HG03439 (cell line): Measurements from ENCODE around the gene PMP22.

ENCODE experiments used
- ATAC-seq: cut with Tn5 transposase; IDR thresholded peaks from one replicate; pipeline ENCODE4 v1.9.1; 2021; ENCODE audit warnings: mild to moderate bottlenecking, moderate library complexity; ENCODE audit not compliant: unreplicated experiment

Gene PMP22

DNA sequence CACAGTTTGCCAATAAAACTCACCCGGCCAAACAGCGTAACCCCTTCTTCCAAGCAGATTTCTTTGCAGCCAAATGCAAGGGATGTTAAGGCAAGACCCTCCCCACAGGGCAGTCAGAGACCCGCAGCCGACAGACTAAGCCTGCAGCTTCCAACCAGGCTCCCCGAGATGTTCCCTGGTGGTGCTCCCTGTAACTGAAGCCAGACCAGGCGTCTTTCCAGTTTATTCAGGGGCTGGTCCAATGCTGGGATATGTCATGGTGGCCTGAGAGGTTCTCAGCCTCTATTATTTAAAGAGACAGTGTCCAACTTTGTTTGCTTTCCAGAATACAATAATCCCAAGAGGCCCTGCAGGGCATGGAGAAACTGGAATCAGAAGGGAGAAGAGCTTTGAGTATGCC, at the start of gene PMP22:
Gene PMP22 (minus strand): TSS at position 196 of the 400 bp plus-strand sequence. CDS start 4,599 bp downstream, outside the sequence.
- ATAC-seq = no peak

DNA sequence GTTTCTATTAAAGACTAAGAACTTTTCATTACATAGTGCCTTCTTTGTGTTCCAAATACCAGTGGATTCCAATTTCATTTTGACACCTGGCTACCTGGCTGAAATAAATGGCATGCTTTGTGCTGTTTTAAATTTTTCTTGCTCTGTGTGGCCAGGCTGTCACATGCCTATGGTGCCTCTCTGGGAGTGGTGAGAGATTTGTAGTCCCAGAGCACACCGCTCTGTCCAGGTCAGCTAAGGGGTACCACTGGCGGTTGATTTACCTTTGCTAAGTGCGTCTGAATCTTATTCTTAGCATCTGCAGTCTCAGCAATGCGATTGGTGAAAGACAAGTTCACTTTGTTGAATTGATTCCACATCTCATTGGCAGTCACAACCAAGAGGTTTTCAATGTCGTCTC, 46.9 kb upstream of the PMP22 start:
- ATAC-seq = no peak

DNA sequence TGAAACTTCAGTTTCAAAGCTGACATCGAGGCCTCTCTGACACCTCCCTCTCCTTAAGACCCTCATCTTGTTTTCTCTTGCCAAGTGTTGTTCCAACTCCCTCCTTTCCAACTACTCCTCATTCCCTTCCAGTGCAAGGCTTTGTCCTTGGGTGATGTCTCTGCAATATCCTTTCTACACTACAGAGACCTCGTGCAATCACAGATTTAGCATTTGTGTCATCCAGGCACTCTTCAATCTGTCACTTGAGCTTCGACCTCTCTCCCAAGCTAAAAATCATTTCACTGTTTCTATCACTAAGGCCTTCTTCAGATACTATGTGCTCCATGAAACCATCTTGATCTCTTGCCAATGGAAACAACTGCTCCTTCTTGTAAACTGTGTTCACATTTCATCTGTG, 44.7 kb upstream of the PMP22 start:
- ATAC-seq = no peak

DNA sequence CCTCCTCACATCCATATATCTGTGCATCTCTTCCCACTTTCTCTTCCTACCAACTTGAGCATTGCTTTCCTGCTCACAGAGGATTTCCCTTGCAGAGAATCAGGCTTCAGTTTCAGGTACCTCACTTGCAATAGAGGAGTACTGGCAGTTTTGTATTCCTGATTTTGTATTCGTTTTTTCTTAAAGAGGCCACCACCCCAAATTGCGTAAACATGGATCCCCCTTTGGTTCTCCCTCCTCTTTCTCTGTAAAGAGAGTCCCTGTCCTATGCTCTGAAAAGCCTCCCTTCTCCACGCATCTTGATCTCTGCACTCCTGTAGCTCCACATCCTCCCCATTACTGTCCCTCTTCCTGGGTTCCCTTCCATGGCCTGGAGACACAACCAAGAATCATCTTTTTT, 44.1 kb upstream of the PMP22 start:
- no peak for ATAC-seq

DNA sequence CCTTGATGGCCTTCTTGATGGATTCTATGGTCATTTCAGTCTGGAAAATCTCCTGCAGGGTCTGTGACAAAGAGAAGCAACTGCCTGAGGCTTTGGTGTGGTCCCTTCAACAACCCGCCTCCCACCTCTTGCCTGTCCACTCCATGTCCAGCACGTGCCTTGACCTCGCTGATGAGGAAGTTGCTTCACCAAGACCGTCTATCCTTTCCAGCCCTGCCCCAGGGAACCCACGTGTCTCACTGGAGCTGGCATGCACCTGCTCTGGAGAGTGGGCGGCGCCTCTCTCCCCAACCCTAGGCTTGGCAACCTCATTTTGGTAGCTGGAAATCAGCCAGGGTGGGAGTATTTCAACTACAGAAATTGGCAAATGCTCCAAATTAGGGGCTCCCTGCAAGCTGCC, 43.6 kb upstream of the PMP22 start:
- no peak for ATAC-seq

DNA sequence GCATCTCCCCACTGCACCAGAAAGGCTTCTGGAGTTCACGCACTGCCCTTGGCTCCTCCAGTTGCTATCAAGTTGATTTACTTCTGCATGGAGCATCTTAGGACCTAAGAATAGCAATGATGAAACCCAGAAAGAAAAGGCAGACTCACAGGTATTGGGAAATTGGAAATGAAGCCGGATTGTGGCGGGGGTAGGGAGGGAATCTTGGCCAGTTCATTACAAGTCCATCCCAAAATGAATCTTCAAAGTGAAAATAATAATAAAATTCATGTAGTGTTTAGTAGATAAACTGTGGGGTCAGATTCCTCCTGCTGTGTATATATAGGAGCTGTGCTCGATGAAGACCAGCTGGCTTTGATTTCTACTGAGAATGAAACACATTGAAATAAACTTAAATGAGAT, 42.6 kb upstream of the PMP22 start:
- ATAC-seq = no peak

DNA sequence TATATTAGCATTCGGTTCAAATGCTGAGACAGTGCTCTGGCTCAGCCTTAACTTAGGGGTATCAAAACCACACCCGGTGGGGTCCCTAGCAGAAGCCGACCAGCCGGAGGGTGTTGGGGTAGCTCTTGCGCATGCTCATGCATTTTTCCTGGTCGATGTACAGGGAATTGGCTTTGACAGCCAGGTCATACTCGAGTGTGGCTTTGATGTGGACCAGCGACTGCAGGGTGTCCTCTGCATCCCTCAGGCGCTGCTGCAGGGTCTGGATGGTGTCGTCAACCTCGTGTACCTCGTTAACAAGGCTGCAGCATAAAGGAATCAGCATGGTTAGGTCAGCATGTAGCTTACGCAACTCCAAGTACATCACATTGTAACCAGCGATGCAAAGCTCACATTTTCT, 38.7 kb upstream of the PMP22 start:
- no peak for ATAC-seq

DNA sequence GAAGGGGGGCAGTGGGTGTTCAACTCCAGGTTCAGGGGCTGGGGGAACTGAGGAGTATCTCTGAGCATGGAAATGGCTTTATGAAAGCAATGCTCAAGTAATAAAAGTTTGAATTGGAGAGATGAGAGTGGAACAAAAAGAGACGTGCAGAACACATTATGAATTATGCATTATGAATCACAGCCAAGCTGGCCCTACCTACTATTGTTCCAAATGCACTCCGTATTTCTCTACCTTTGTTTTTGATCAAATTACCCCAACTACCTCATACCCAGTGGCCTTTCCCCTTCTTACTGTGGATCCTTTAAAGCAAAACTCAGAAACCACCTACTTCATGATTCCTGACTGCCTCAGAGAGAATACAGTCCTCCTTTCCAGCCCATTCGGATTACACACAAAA, 38.1 kb upstream of the PMP22 start:
- no peak for ATAC-seq

DNA sequence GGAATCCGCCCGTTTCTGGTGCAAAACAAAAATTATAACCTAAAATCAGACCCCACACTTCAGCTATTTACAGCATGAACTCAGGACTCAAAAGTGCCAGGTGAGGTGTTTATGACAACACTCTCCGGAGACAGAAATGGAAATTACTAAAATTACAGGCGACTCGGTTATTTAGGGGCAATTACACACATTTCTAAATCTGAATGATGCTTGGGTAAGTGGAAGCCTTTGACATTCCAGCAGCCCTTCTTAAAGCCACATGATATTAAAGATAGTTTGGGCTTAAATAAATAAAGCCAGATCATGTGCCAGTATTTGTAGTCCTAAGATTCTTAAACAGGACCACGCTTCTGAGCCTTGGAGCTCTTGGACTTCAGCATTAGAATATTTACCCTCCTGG, 36.7 kb upstream of the PMP22 start:
- ATAC-seq = no peak

DNA sequence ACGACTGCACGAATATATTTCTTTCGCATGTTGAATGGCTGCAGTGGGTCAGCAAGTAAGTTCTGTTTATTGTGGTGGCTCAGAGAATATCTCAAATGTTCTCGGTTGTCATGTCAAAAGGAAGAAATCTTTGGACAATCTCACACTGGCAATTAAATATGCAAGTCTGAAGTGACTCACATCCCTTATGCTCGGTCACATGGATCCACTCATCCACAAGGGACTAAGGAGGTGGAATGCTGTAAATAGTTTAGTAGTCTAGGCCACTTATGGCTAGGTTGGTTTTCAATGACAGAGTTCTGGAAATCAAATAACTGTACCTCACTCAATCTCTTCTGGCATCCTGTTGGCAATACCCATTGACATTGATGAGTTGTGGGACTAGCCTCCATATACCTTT, 33.0 kb upstream of the PMP22 start:
- no peak for ATAC-seq

DNA sequence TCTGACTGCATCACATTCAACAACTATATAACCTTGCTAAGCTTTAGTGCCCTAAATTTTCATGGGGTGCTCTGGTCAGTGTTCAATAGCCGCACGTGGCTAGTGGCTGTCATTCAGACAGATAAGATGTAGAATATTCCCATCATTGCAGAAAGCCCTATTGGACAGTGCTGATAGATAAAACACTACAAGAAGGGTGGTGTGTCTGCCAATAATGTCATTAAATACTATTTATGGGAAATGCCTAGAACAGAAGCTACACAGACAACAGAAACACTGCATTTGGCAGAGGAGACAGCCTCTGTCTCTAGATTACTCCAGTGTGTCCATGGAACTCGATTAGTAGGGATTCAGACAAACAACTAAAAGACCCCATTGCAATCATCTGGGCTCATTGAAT, 28.4 kb upstream of the PMP22 start:
- ATAC-seq = no peak

DNA sequence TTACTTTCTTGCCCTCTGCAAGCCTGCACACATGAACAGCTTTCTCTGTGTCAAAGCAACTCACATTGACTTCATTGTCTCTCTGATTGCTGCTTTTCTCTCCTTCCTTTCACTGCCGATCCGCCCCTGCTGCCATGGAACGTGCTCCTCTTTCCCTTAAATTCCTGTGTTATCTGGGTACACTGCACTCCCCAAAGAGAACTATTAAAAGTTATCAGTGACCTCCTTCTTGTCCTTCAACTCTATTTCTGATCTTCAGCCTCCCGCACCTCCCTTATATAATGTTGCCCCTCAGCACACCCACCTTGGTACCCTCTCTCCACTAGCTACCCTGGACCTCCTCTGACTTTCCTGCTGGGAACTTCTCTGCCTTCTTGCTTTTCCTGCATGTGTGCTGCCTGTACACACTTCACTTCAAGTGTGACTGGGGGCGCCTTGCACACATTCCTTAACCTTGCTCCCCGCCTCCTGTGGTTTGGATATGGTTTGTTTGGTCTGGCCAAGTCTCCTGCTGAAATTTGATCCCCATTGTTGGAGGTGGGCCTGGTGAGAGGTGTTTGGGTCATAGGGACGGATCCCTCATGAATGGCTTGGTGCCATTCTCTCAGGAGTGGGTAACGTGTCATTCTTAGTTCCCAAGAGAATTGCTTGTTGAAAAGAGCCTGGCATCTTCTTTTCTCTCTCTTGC, 26.7 kb upstream of the PMP22 start:
- no peak for ATAC-seq

DNA sequence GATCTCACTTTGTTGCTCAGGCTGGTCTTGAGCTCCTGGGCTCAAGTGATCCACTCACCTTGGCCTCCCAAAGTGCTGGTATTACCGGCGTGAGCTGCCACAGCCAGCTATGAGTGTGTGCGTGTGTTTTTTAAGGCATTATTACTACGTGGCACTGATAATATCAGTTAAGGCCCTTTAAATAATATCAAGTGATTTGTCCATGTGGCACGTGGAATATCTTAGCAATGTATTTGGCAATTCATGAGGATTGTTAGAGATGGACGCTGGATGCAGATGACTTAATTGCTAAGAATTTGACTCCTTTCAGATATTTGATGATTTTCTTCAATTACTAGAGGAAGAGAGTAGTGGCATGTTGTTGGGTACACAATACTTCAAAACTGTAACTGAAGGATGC, 25.5 kb upstream of the PMP22 start:
- ATAC-seq = no peak

DNA sequence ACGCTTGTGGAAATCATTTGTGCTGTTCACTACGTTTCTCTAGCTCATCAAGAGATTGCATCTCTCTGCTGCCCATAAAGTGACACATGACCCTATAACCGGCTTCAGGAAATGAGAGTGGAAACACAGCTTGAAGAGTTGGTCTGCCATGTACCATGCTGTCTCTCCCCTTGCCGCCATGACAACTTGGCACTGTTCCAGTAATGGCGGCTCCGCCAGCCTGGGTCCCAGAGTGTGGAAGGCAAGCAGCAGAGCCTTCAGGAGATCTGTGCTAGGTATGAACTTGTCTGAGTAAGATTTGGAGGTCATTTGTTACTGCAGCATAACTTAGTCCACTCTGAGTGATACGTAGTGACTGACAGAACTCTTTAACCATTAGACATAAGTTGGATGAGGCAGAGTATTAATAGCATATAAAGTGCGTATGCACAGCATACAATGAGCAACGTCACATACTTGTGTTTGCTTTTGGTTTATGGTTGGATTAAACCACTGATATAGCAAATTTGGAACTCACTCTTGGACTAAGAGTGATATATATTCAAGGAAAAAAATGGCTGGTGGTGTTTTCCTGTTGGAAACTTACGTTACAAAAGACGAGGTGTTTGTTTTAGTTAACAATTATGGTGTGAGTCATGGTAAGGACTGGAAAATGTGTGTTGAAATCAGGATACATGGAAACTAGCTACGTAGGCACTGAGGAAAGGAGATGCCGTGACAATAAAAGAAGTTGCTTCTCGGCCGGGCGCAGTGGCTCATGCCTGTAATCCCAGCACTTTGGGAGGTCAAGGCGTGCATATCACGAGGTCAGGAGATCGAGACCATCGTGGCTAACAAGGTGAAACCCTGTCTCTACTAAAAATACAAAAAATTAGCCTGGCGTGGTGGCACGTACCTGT, 24.4 kb upstream of the PMP22 start:
- no peak for ATAC-seq

DNA sequence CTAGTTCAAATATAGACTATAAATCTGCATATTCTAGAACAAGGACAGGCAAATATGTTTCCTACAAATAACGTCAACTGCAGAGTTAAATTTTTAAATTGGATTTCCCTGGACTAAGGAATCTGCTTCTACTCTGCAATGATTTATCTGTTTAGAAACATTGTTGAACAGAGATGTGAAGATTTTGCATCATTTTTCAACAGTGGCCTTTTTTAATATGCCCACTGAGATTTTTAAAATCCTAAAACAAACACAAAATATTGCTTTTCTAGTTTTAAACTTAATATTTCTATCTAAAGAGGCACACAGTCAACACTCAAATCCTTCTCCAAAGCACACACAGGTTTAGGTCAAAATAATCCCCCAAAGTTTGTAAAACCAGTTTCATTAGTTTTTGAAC, 23.7 kb upstream of the PMP22 start:
- no peak for ATAC-seq

DNA sequence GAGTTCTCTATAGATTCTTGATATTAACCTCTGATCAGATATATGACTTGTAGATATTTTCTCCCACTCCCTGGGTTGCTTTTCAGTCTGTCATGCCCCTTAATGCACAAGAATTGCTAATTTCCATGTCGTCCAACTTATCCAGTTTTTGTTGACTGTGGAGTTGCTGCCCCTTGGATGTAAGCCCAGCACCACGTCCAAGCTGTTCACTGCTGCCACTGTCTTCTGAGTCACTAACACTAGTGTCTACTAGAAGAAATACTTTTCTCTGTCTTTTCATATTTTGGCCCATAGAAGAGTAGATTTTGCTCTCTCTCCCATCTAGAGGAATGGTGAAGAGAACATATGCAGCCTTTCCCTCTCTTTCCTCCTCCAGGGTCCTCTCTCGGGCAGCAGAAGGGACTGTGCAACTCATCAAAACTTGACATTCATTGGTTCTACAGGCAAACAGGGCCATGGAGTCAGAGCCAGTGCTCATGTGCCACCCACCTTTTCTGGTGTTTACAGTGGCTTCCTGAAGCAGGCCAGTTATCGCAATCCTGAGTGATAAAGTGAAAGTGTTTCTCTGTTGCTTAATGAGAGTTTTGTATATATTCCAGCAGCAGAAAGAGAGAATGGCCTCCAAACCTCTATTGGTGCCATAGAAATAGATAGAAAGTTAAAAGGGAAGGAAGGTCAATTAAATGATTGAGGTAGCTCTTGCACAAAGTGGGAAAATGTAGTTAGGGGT, 22.6 kb upstream of the PMP22 start:
- no peak for ATAC-seq

DNA sequence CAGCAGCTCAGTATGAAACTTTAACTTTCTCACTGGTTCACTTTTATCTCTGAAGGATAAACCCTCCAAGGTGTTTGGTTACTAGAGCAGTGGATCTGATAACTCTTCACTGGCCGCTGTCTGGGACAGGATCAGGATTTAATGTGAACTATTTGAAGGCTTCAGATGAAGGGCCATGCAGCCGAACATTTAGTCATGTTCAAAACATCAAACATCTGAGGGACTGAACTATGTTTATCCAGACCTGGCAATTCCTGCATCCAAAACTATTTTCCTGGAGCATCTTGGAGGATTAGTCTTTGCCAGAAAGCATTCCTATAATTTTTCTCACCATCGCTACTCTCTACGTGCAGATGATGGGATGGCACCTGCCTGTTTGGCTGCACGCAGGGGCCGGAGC, 20.3 kb upstream of the PMP22 start:
- no peak for ATAC-seq

DNA sequence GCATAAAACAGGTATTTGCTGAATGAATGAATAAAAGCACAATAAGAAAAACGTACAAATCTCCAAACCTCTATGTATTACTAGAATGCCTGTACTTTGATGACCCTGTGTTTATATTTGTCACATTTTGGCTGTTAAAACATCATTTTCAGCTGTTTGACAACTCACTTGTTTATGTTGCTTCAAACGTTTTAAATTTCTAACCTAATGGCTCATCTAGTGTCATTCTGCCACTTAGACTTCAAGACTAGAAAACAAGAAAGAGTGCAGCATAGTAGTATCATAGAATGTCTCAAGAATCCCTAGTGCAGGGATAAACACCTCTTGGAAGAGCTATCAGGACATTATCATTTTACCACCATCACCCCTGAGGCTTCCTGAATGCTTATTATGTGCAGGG, 19.4 kb upstream of the PMP22 start:
- no peak for ATAC-seq

DNA sequence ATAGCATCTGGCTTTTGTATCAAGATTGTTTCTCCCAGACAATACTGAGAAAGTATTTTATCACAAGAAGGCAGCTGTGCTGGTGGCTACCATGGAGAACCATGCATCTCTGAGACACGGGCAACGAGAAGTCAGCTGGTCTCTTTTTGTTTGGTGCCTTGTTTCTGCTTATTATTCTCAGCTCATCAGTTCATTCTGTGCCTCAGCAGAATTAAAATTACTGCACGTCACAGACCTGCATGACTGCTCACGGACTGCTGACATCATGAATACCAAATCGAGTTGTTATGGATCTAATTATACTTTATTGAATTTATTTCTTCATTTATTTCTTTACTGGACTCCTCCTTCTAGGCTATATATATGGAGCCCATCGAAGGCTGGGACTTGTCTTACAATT, 19.0 kb upstream of the PMP22 start:
- no peak for ATAC-seq

DNA sequence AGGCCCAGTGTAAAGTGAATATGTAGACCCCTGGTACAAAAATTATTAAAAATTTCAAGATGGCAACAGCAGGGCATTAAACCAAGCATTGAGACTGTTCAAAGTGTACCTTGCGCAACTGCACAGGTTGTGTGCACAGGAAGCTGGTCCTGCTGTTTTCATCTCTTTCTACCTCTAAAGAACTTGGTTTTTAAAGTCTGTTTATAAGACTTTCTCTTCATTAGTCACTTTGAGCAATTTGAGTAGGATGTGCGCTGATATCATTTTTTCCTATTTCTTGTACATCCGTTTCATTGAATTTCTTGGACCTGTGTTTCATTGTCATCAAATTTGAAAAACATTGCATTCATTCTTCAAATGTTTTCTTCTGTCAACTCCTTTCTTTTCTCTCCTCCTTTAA, 16.8 kb upstream of the PMP22 start:
- no peak for ATAC-seq

DNA sequence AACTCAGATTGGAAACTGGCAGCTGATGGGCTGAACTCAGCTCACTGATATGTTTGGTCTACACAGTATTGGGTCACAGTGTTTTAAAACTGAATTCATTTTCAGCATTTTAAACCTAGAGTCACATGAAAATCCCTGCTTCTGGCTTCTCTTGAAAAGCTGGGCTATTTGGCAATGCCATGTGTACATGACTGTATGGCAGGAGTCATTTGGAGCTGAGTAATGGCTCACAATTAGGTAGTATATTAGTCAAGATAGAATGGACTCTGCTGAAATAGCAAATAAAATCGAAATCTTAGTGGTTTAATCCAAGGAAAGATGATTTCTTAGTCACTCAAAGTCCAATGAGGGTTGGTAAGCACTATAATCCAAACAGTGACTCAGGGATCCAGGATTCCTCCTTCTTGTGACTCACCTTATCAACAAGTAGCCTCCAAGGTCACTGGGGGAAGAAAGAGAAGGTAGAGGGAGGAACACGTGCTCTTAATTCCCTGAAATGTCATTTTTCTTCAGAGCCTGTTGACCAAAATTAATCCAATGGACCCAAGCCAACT, 13.9 kb upstream of the PMP22 start:
- ATAC-seq = no peak
